AG08396 (cell line): ENCODE results near the gene DYDC1.
A peak's percentile ranks its signal among the peaks of the same experiment; 100 is the strongest.
"Not testable (repeated sequence)": the region's sequence is repeated elsewhere in the genome, so short reads cannot be mapped to it uniquely, and the experiment has no call there.

Source experiments
- DNase-seq: peaks from one replicate; pipeline ENCODE4 v3.0.0; 2012; ENCODE audit warnings: low spot score, mixed read lengths

Gene DYDC1

GRCh38 chr10:80356563-80356988 is at the start of gene DYDC1, which contains the start of gene DYDC2:
TSS of gene DYDC1 (minus strand) at chr10:80356755. CDS start at chr10:80352601, 4,154 bp downstream.
TSS of gene DYDC2 (plus strand) at chr10:80356781. CDS start at chr10:80362444, 5,663 bp downstream.
- peak; percentile 36 for DNase-seq

GRCh38 chr10:80406204-80406603 is 49.6 kb upstream of the DYDC1 start:
- no peak for DNase-seq

GRCh38 chr10:80405626-80406025 is 49.1 kb upstream of the DYDC1 start:
- no peak for DNase-seq

- no peak for DNase-seq
Observed at GRCh38 chr10:80405035-80405434, 48.5 kb upstream of the DYDC1 start.

- no peak for DNase-seq
Observed at GRCh38 chr10:80400136-80400804, 43.7 kb upstream of the DYDC1 start.

- DNase-seq, result no peak
Observed at GRCh38 chr10:80397014-80397413, 40.5 kb upstream of the DYDC1 start.

- DNase-seq, result no peak
Observed at GRCh38 chr10:80394358-80394916, 37.9 kb upstream of the DYDC1 start.

GRCh38 chr10:80392250-80392649 is 35.7 kb upstream of the DYDC1 start:
- no peak for DNase-seq

- DNase-seq, result no peak
Observed at GRCh38 chr10:80390740-80391139, 34.2 kb upstream of the DYDC1 start.

GRCh38 chr10:80382989-80383388 is 26.4 kb upstream of the DYDC1 start:
- DNase-seq, result peak; percentile 28

- DNase-seq, result no peak
Observed at GRCh38 chr10:80380185-80380584, 23.6 kb upstream of the DYDC1 start.

- no peak for DNase-seq
Observed at GRCh38 chr10:80379701-80380100, 23.1 kb upstream of the DYDC1 start.

- DNase-seq, result no peak
Observed at GRCh38 chr10:80373502-80373901, 16.9 kb upstream of the DYDC1 start.

- no peak for DNase-seq
Observed at GRCh38 chr10:80372675-80373074, 16.1 kb upstream of the DYDC1 start.

- DNase-seq, result no peak
Observed at GRCh38 chr10:80371467-80371866, 14.9 kb upstream of the DYDC1 start.

GRCh38 chr10:80365510-80365909 is 9.0 kb upstream of the DYDC1 start:
- DNase-seq, result no peak

GRCh38 chr10:80359644-80360043 is 3.1 kb upstream of the DYDC1 start:
- DNase-seq, result no peak

- not testable (repeated sequence) for DNase-seq
Observed at GRCh38 chr10:80358925-80359324, 2.4 kb upstream of the DYDC1 start.

GRCh38 chr10:80357851-80358125 is 1.2 kb upstream of the DYDC1 start:
- DNase-seq, result no peak

GRCh38 chr10:80356989-80357850 is 665 bp upstream of the DYDC1 start:
- no peak for DNase-seq

GRCh38 chr10:80351220-80351619 is 5.3 kb downstream of the DYDC1 start:
- DNase-seq, result no peak

- DNase-seq, result no peak
Observed at GRCh38 chr10:80350251-80350650, 6.3 kb downstream of the DYDC1 start.

- DNase-seq, result no peak
Observed at GRCh38 chr10:80344912-80345311, 11.6 kb downstream of the DYDC1 start.
